Measurements from ENCODE around the gene ITGB7. TPM values are rescaled to one million over a fixed set of nuclear protein-coding genes. Genes with fewer than 3 reads are reported as not detected.

The ITGB7 gene
- total and polyA plus RNA-seq, 9 of the 15 experiments (the other 6 are each of a cell fraction or from before 2014, with no cell fraction given) = 0.06 to 2.0 (median 0.67) TPM

DNA sequence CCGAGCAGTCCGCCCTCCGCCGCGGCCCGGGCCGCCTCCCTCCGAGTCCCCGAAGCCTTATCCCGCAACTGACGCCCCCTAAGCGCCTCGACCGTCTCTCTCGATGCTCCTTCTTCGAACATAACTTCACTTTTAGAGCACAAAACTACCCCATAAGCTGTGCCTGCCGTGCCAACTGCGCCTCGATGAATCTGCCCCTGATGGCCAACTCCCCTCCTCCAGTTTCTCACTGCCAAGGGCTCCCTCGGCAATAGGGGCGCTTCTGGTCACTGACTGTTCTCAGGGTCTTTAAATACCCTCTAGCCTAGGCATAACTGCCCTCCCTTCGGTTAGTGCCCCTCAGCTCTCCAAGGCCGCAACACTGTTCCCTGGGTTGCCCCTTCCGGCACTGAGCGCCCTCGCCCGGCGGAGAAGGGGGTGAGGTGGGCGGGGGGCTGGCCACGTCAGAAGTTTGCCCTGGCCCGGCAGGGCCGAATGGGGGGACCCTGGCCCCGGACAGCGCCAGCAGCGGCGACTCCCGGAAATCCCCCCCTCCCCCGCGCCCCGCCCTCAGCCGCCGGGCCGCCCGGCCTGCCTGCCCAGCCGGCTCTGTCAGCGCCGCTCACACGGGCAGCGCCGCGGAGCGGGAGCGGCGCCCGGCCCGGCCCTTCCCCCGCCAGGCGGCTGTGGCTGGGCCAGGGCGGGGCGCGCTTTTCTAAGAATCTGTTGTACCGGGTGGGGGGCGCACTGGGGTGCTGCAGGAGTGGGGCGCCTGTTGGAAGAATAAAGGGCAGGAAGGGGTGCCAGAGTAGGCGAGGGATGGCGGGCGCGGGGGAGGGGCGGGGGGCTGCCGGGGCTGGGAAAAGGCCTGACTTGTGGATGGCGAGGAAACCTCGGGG is 14.4 kb upstream of the ITGB7 start (continued):
- no peak for TF ChIP-seq RFX1 (IDR thresholded peaks at IDR 0.05)
- TF ChIP-seq ZNF277 (CRISPR knock-in tag; IDR thresholded peaks at IDR 0.05; ENCODE audit: borderline replicate concordance) = no peak
- TF ChIP-seq ZNF24 (IDR thresholded peaks at IDR 0.05) = no peak
- TF ChIP-seq NR0B1 (IDR thresholded peaks at IDR 0.05; ENCODE audit: partially characterized antibody) = no peak
- TF ChIP-seq HDAC3 (IDR thresholded peaks at IDR 0.05; ENCODE audit: borderline replicate concordance, partially characterized antibody) = no peak
- no peak for TF ChIP-seq SP2 (IDR thresholded peaks at IDR 0.05; ENCODE audit: extremely low read depth, low read depth, low read length, poor library complexity, severe bottlenecking)
- TF ChIP-seq NCOR1 (IDR thresholded peaks at IDR 0.05) = no peak
- no peak for TF ChIP-seq TAF9B (IDR thresholded peaks at IDR 0.05; ENCODE audit: partially characterized antibody)
- TF ChIP-seq ZBTB17 (CRISPR knock-in tag; IDR thresholded peaks at IDR 0.05) = peak; percentile 60; the same call in 1 of the 2 replicates
- no peak for TF ChIP-seq CREBBP (IDR thresholded peaks at IDR 0.05; ENCODE audit: low read depth, low read length)
- no peak for TF ChIP-seq KAT2B (IDR thresholded peaks at IDR 0.05; ENCODE audit: low read depth, low read length)
- no peak for TF ChIP-seq CHD2 (IDR thresholded peaks at IDR 0.05; ENCODE audit: low read depth, low read length)
- no peak for TF ChIP-seq DNMT1 (IDR thresholded peaks at IDR 0.05)
- TF ChIP-seq ZNF707 (CRISPR knock-in tag; conservative IDR thresholded peaks at IDR 0.05) = no peak
- TF ChIP-seq MEIS2 (IDR thresholded peaks at IDR 0.05; ENCODE audit: partially characterized antibody) = peak; percentile 5
- no peak for TF ChIP-seq IRF2 (CRISPR knock-in tag; IDR thresholded peaks at IDR 0.05)
- TF ChIP-seq DDX20 (tag; IDR thresholded peaks at IDR 0.05; ENCODE audit: low read depth) = no peak
- TF ChIP-seq PPARD (CRISPR knock-in tag; IDR thresholded peaks at IDR 0.05) = no peak
- TF ChIP-seq ZNF431 (CRISPR knock-in tag; IDR thresholded peaks at IDR 0.05) = no peak
- no peak for TF ChIP-seq CEBPG (CRISPR knock-in tag; IDR thresholded peaks at IDR 0.05)
- TF ChIP-seq CEBPG (tag; conservative IDR thresholded peaks at IDR 0.05 in 1 of 2, IDR thresholded peaks at IDR 0.05 in 1 of 2) = no peak
- TF ChIP-seq ZFP36 (IDR thresholded peaks at IDR 0.05; ENCODE audit: low read depth, low read length, partially characterized antibody) = no peak
- TF ChIP-seq ZNF583 (CRISPR knock-in tag; IDR thresholded peaks at IDR 0.05) = 0 out of 2 replicates have a peak, but pooled peaks have one; percentile 26
- TF ChIP-seq CXXC5 (CRISPR knock-in tag; IDR thresholded peaks at IDR 0.05) = peak; percentile 29; the same call in 1 of the 2 replicates
- TF ChIP-seq ZNF143 (CRISPR knock-in tag; IDR thresholded peaks at IDR 0.05) = no peak
- no peak for TF ChIP-seq EHMT2 (IDR thresholded peaks at IDR 0.05)
- TF ChIP-seq SMC3 (conservative IDR thresholded peaks at IDR 0.05; ENCODE audit: insufficient read depth, low read depth, low read length) = no peak
- TF ChIP-seq ZNF695 (CRISPR knock-in tag; IDR thresholded peaks at IDR 0.05) = no peak
- 0 out of 2 replicates have a peak, but pooled peaks have one; percentile 37 for TF ChIP-seq ZEB2 (IDR thresholded peaks at IDR 0.05)
